Immature natural killer cell (primary cell): ENCODE results near the gene SFRP2. TPM values are rescaled to one million over a fixed set of nuclear protein-coding genes. Genes with fewer than 3 reads are reported as not detected.

ENCODE experiments used
- DNase-seq, 3 donors: peaks; one replicate each; pipeline ENCODE4 v3.0.0; 2022; ENCODE audit warnings: mixed read lengths in 1 of 3
- H3K27ac Mint-ChIP-seq, 6 donors: one replicate each; pipeline ENCODE4 v1.8.0; 2020; ENCODE audit warnings: mixed read lengths in 6 of 6, mild to moderate bottlenecking in 5 of 6, inconsistent platforms in 4 of 6, moderate library complexity in 3 of 6
- H3K27me3 Mint-ChIP-seq, 3 donors: one replicate each; pipeline ENCODE4 v1.8.0; 2020 to 2021; ENCODE audit warnings: low read depth in 3 of 3, mild to moderate bottlenecking in 3 of 3, mixed read lengths in 3 of 3, moderate library complexity in 3 of 3, inconsistent platforms in 1 of 3
- H3K36me3 Mint-ChIP-seq, 3 donors: one replicate each; pipeline ENCODE4 v1.8.0; 2020; ENCODE audit warnings: mixed read lengths in 3 of 3, inconsistent platforms in 2 of 3, mild to moderate bottlenecking in 2 of 3
- H3K4me1 Mint-ChIP-seq, 2 donors: one replicate each; pipeline ENCODE4 v1.8.0; 2020; ENCODE audit warnings: inconsistent platforms in 2 of 2, mild to moderate bottlenecking in 2 of 2, mixed read lengths in 2 of 2, moderate library complexity in 1 of 2
- H3K4me3 Mint-ChIP-seq, 5 donors: one replicate each; pipeline ENCODE4 v1.8.0; 2020; ENCODE audit warnings: mild to moderate bottlenecking in 5 of 5, mixed read lengths in 5 of 5, inconsistent platforms in 3 of 5, moderate library complexity in 3 of 5
- H3K9me3 Mint-ChIP-seq, 6 donors: one replicate each; pipeline ENCODE4 v1.8.0; 2020; ENCODE audit warnings: mild to moderate bottlenecking in 6 of 6, mixed read lengths in 6 of 6, inconsistent platforms in 4 of 6, moderate library complexity in 3 of 6
- polyA plus RNA-seq, 3 donors: library from polyadenylated mRNA; unstranded; fragments of 300-500 nt; fragmentation: Illumina TruSeq; gene quantifications; one replicate each; pipeline ENCODE4 v1.2.3, GENCODE V29; 2021

SFRP2 gene
- polyA plus RNA-seq, 3 donors from 2014 or later, result not detected

DNA sequence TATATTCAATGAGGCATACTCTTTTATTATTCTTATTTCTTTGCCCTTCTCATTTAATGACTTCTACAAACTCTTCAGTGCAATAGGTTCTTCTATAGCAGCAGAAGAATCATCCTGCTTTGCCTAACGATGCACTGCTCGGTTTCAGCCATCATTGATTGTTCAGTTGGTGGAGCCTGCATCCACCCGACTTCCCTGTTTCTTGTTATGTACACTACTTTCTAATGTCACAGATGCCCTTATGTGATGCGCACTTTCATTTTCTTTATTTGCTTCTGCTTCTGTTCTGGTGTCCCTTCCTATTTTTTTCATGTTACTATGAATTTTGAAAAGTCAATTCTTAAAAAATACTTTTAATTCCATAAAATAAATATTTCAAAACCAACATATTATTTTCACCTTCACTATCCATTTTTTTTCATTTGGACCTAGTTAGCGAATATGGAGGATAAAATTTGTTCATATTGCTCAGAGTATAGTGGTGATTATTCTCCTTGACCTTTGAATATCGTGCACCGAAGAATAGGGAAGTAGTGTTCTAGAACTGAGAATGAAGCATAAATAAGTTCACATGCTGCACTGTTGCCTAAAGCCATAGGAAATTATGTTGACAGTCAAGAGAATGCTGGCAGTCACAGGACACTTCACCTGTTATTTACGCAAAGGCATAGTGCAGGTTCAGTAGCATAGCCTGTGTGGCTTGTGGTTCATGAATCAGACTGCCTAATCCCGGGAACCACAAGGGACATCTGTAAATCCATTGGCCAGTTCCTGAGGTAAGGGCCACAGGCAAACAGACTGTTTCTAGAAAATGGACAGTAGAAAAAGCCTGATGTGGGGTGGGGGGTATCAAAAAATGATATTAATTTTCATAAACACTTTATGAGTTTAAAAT, 21.3 kb upstream of the SFRP2 start:
- H3K27me3 Mint-ChIP-seq, result peaks cover 3 to 21% (median 11%) of the 10 kb centered on the region in 3 donors
- peak overlapping the region in 3 of 5 donors; percentile 43 to 56 (median 52) for H3K4me3 Mint-ChIP-seq
- no peaks in the 10 kb centered on the region for H3K9me3 Mint-ChIP-seq
- no peaks in the 10 kb centered on the region for H3K36me3 Mint-ChIP-seq
- H3K4me1 Mint-ChIP-seq, result peaks cover 28 to 31% of the 10 kb centered on the region in 2 donors
- H3K27ac Mint-ChIP-seq, result peak overlapping the region in 2 of 6 donors; percentile 22 to 33
- no peak for DNase-seq

DNA sequence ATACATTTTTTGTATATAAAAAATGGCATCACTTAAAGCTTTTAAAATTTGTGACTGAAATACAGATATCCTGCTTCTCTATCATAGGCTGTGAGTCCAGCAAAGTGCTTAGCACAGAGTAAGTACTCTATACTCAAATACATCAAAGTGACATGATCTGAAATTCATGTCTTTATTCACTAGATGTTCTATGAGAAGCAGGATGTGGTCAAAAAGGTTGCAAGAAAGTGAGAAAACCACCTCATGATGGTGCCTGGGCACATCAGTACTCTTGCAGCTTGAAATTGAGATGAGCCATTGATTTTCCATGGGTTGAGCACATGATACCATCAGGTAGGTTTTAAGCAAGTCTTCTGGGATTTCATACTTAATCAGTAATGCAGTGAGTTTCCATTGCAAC, 20.4 kb upstream of the SFRP2 start:
- Mint-ChIP-seq H3K4me1 (peaks cover 28 to 31% of the 10 kb centered on the region in 2 donors), H3K36me3 (no peaks in the 10 kb centered on the region), H3K9me3 (no peaks in the 10 kb centered on the region), H3K27ac (peak overlapping the region in 2 of 6 donors; percentile 8 to 59), H3K27me3 (peaks cover 2 to 16% (median 5%) of the 10 kb centered on the region in 3 donors), H3K4me3 (peak overlapping the region; percentile 14 to 63 (median 43))
- DNase-seq, result peak; percentile 34 to 56 (median 42)

DNA sequence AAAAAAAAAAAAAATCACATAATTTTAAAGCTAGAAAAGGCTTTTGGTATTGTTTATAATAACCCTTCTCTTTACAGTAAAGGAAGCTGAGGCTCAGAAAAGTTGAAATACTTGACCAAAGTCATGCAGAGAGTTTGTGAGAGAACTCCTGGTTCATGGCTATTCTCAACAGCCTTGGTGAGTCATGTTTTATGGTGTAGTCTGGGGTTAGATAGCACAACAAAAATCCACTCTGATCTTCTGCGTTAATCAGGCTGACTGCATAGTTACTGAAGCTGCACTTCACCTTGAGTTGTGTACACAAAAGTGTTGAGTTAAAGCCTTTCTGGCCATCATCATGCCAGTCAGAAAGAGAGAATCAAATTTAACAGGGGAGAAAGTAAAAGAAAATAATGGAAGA, 19.3 kb upstream of the SFRP2 start:
- H3K27me3 Mint-ChIP-seq, result peaks cover 2 to 15% (median 4%) of the 10 kb centered on the region in 3 donors
- H3K4me3 Mint-ChIP-seq, result peak overlapping the region in 3 of 5 donors; percentile 51 to 65 (median 59)
- H3K27ac Mint-ChIP-seq, result peak overlapping the region in 2 of 6 donors; percentile 61 to 69
- H3K9me3 Mint-ChIP-seq, result peaks cover 0 to 2% (median 0%) of the 10 kb centered on the region in 6 donors
- no peaks in the 10 kb centered on the region for H3K36me3 Mint-ChIP-seq
- H3K4me1 Mint-ChIP-seq, result peaks cover 28 to 31% of the 10 kb centered on the region in 2 donors
- no peak for DNase-seq

DNA sequence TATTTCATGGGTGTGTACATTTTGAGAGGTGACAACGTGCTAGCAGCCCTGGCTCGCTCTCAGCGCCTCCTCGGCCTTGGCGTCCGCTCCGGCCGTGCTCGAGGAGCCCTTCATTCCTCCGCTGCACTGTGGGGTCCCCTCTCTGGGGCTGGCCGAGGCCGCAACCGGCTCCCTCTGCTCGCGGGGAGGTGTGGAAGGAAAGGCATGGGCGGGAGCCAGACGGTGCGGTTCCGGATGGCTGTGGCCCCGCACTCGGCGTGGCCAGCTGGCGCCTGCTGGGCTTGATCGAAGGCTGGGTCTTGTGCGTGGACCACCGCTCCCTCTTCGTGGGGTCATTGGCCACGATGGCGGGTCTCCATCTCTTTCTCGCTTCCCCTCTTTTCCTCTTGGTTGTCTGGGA, 17.2 kb upstream of the SFRP2 start:
- no peak for DNase-seq
- no peak overlapping the region for H3K4me3 Mint-ChIP-seq
- no peak overlapping the region for H3K27ac Mint-ChIP-seq
- peaks cover 0 to 2% (median 0%) of the 10 kb centered on the region in 6 donors for H3K9me3 Mint-ChIP-seq
- H3K36me3 Mint-ChIP-seq, result no peaks in the 10 kb centered on the region
- peaks cover 2 to 13% (median 2%) of the 10 kb centered on the region in 3 donors for H3K27me3 Mint-ChIP-seq
- H3K4me1 Mint-ChIP-seq, result peaks cover 28 to 31% of the 10 kb centered on the region in 2 donors

DNA sequence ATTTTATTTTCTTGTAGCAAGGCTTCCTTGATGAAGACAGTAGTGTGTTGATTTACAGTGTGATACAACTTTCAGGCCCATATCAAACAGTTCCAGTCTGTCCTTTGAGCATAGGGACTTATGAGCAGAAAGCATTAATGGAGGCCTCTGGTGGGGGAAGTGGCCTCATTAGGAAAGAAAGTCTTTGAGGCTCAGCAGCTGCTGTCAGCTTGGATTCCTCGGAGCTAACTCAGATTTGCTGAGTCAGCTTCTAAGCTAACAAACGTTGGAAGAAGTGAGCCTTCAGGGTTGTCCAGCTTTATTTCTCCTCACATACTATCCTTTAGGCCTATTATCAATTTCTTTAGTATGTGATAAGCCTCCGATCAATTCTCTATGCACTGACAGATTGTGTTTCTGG, 15.8 kb upstream of the SFRP2 start:
- Mint-ChIP-seq H3K27ac (no peak overlapping the region), H3K4me1 (peaks cover 21 to 23% of the 10 kb centered on the region in 2 donors)

GRCh38 chr4:153799694-153800074, 10.8 kb upstream of the SFRP2 start:
- no peak for DNase-seq
- Mint-ChIP-seq H3K27ac (no peak overlapping the region), H3K4me1 (no peaks in the 10 kb centered on the region), H3K36me3 (no peaks in the 10 kb centered on the region), H3K4me3 (no peak overlapping the region), H3K9me3 (peaks cover 0 to 2% (median 0%) of the 10 kb centered on the region in 6 donors), H3K27me3 (peaks cover 4 to 15% (median 11%) of the 10 kb centered on the region in 3 donors)

More for the DNA sequence above, 15.8 kb upstream of the SFRP2 start:
- no peak for DNase-seq
- peaks cover 0 to 13% (median 2%) of the 10 kb centered on the region in 3 donors for H3K27me3 Mint-ChIP-seq
- H3K36me3 Mint-ChIP-seq, result no peaks in the 10 kb centered on the region
- no peak overlapping the region for H3K4me3 Mint-ChIP-seq
- peaks cover 0 to 2% (median 0%) of the 10 kb centered on the region in 6 donors for H3K9me3 Mint-ChIP-seq

DNA sequence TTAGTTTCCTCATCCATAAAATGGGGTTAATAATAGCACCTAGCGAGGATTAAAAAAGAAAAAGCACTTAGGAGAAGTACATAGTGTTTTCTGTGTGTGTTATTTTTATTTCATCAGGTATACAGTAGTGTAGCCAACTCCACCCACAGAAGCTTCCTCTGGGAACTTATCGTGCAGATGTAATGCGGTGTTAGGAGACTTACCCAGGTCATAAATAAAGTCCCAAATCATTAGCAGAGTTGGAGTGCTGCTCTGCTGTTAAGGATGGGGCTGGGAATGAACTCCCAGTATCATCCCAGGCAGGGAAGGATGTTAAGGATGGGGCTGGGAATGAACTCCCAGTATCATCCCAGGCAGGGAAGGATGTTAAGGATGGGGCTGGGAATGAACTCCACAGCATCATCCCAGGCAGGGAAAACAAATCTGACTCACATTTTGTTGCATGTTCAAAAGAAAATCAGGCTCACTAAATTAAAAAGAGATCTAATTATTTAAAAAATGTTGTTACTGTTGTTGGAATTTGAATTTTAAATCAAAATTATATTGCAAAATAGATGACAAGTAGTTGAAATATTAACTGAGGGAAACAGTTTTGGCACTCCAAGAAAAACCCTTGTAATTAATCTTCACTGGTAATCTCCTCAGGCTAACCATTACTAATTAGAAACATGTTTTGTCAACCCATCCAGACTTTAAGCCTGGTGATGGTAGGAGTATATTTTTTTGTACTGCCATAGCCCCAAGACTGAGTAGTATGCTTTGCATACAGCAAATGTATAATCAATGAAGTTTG, 10.2 kb upstream of the SFRP2 start:
- no peak overlapping the region for H3K4me3 Mint-ChIP-seq
- H3K27ac Mint-ChIP-seq, result no peak overlapping the region
- DNase-seq, result no peak
- H3K9me3 Mint-ChIP-seq, result peaks cover 0 to 2% (median 0%) of the 10 kb centered on the region in 6 donors
- no peaks in the 10 kb centered on the region for H3K36me3 Mint-ChIP-seq
- H3K27me3 Mint-ChIP-seq, result peaks cover 9 to 20% (median 12%) of the 10 kb centered on the region in 3 donors
- H3K4me1 Mint-ChIP-seq, result no peaks in the 10 kb centered on the region

DNA sequence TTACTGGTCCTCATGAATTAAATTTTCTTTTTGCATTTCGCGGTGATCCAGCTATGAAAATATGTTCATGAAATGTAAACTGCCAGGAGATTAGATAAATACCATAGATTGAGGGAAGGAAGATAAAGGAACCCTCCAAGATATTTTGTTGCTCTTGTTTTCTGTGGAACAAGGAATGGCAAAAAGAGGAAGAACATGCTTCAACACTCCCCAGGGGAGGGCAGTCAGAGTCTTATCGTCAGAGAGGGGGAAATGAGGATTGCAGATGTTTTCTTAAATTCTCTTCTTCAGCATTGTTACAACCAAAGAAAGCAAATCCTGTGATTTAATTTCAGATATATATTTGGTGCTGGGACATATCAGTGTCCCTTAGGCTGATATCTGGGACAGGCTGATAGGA, 9.5 kb upstream of the SFRP2 start:
- H3K27me3 Mint-ChIP-seq, result peaks cover 13 to 25% (median 16%) of the 10 kb centered on the region in 3 donors
- no peaks in the 10 kb centered on the region for H3K9me3 Mint-ChIP-seq
- no peak overlapping the region for H3K27ac Mint-ChIP-seq
- DNase-seq, result no peak
- H3K4me3 Mint-ChIP-seq, result no peak overlapping the region
- peaks cover 0 to 6% of the 10 kb centered on the region in 2 donors for H3K4me1 Mint-ChIP-seq
- peaks cover 0 to 3% (median 0%) of the 10 kb centered on the region in 3 donors for H3K36me3 Mint-ChIP-seq

DNA sequence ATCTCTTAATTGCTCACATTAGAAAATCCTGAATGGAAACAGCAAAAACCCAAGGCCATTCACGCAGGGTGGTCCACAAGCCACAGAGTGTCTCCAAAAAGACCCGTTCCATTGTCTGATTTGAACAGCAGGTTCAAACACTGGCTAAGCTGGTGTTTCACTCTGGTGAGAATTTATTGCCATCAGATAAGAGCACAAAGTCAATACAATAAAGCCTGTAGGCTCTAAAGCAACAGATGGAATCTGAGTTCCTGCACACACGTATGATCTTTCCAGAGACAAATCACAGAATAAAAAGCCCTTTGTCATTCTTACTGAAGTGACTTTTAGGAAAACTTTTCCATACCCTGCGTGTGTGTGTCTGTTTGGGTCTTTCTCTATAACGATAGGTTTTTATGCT, 5.1 kb upstream of the SFRP2 start:
- Mint-ChIP-seq H3K9me3 (no peaks in the 10 kb centered on the region), H3K27ac (no peak overlapping the region), H3K4me1 (peaks cover 28 to 40% of the 10 kb centered on the region in 2 donors), H3K4me3 (peak overlapping the region in 1 of 5 donors; percentile 54), H3K36me3 (peaks cover 0 to 3% (median 0%) of the 10 kb centered on the region in 3 donors), H3K27me3 (peaks cover 33 to 41% (median 38%) of the 10 kb centered on the region in 3 donors)
- no peak for DNase-seq

GRCh38 chr4:153792618-153793247, 3.9 kb upstream of the SFRP2 start:
- Mint-ChIP-seq H3K9me3 (no peaks in the 10 kb centered on the region), H3K27me3 (peaks cover 39 to 47% (median 45%) of the 10 kb centered on the region in 3 donors), H3K4me1 (peaks cover 28 to 40% of the 10 kb centered on the region in 2 donors), H3K4me3 (peak overlapping the region; percentile 34 to 65 (median 56)), H3K36me3 (peaks cover 0 to 3% (median 0%) of the 10 kb centered on the region in 3 donors), H3K27ac (no peak overlapping the region)
- DNase-seq, result no peak

GRCh38 chr4:153791746-153792617, 3.1 kb upstream of the SFRP2 start:
- H3K9me3 Mint-ChIP-seq, result no peaks in the 10 kb centered on the region
- peaks cover 46 to 52% (median 49%) of the 10 kb centered on the region in 3 donors for H3K27me3 Mint-ChIP-seq
- peak overlapping the region in 4 of 5 donors; percentile 50 to 59 (median 58) for H3K4me3 Mint-ChIP-seq
- peaks cover 28 to 40% of the 10 kb centered on the region in 2 donors for H3K4me1 Mint-ChIP-seq
- no peak overlapping the region for H3K27ac Mint-ChIP-seq
- DNase-seq, result no peak
- H3K36me3 Mint-ChIP-seq, result peaks cover 0 to 3% (median 0%) of the 10 kb centered on the region in 3 donors

GRCh38 chr4:153790962-153791551, 2.2 kb upstream of the SFRP2 start:
- peaks cover 0 to 3% (median 0%) of the 10 kb centered on the region in 3 donors for H3K36me3 Mint-ChIP-seq
- no peak overlapping the region for H3K27ac Mint-ChIP-seq
- peak overlapping the region; percentile 15 to 59 (median 54) for H3K4me3 Mint-ChIP-seq
- peaks cover 46 to 61% (median 49%) of the 10 kb centered on the region in 3 donors for H3K27me3 Mint-ChIP-seq
- peaks cover 28 to 40% of the 10 kb centered on the region in 2 donors for H3K4me1 Mint-ChIP-seq
- H3K9me3 Mint-ChIP-seq, result no peaks in the 10 kb centered on the region
- DNase-seq, result no peak
